ENCODE results near the gene THBS2.

THBS2 gene

DNA sequence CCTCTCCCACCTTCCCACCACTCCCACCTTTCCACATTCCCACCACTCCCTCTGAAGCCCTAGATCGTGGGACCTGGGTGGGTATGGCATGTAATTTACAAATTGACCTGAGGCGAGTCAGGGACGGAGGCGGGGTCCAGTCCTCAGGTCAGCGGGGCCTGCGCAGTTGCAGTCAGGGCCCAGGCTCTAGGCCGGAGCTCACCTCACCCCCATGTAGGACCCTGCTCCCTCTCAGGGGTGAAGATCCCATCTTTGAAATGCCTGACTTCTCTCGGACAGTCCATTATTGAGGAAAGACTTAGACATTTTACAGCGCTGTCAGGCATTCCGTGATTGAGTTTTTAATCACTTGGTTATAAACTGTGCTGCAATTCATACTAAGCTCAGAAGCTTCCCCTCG, 10.5 kb downstream of the THBS2 start:
- no peaks in the 10 kb centered on the region for H3K36me3 ChIP-seq (ENCODE audit: low read depth)

GRCh38 chr6:169241688-169242350, 11.8 kb downstream of the THBS2 start:
- TF ChIP-seq, protein P1, sequence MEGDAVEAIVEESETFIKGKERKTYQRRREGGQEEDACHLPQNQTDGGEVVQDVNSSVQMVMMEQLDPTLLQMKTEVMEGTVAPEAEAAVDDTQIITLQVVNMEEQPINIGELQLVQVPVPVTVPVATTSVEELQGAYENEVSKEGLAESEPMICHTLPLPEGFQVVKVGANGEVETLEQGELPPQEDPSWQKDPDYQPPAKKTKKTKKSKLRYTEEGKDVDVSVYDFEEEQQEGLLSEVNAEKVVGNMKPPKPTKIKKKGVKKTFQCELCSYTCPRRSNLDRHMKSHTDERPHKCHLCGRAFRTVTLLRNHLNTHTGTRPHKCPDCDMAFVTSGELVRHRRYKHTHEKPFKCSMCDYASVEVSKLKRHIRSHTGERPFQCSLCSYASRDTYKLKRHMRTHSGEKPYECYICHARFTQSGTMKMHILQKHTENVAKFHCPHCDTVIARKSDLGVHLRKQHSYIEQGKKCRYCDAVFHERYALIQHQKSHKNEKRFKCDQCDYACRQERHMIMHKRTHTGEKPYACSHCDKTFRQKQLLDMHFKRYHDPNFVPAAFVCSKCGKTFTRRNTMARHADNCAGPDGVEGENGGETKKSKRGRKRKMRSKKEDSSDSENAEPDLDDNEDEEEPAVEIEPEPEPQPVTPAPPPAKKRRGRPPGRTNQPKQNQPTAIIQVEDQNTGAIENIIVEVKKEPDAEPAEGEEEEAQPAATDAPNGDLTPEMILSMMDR (IDR thresholded peaks at IDR 0.05; ENCODE audit: poor library complexity, severe bottlenecking), result no peak
- H3K4me3 ChIP-seq (ENCODE audit: severe bottlenecking), result no peak overlapping the region
- H3K27ac ChIP-seq (ENCODE audit: poor library complexity, severe bottlenecking), result no peak overlapping the region
- no peak for DNase-seq (ENCODE audit: low spot score)
- H3K27me3 ChIP-seq (ENCODE audit: insufficient read depth, poor library complexity, severe bottlenecking), result no peaks in the 10 kb centered on the region
- no peaks in the 10 kb centered on the region for H3K4me1 ChIP-seq (ENCODE audit: insufficient read depth, poor library complexity, severe bottlenecking)
- H3K36me3 ChIP-seq (ENCODE audit: low read depth), result no peaks in the 10 kb centered on the region
- no peak for ATAC-seq (ENCODE audit: low read depth)
- H3K9me3 ChIP-seq (ENCODE audit: severe bottlenecking), result no peaks in the 10 kb centered on the region

More for the DNA sequence above, 10.5 kb downstream of the THBS2 start:
- Histone ChIP-seq H3K27me3 (ENCODE audit: insufficient read depth, poor library complexity, severe bottlenecking) (no peaks in the 10 kb centered on the region), H3K4me1 (ENCODE audit: insufficient read depth, poor library complexity, severe bottlenecking) (no peaks in the 10 kb centered on the region), H3K4me3 (ENCODE audit: severe bottlenecking) (no peak overlapping the region), H3K9me3 (ENCODE audit: severe bottlenecking) (no peaks in the 10 kb centered on the region), H3K27ac (ENCODE audit: poor library complexity, severe bottlenecking) (no peak overlapping the region)
- ATAC-seq (ENCODE audit: low read depth) (no peak), DNase-seq (ENCODE audit: low spot score) (no peak)
- TF ChIP-seq, protein P1 (IDR thresholded peaks at IDR 0.05; ENCODE audit: poor library complexity, severe bottlenecking), result no peak

GRCh38 chr6:169240591-169241390, 12.9 kb downstream of the THBS2 start:
- TF ChIP-seq, protein P1 (IDR thresholded peaks at IDR 0.05; ENCODE audit: poor library complexity, severe bottlenecking), result no peak
- Histone ChIP-seq H3K4me1 (ENCODE audit: insufficient read depth, poor library complexity, severe bottlenecking) (no peaks in the 10 kb centered on the region), H3K36me3 (ENCODE audit: low read depth) (no peaks in the 10 kb centered on the region), H3K27ac (ENCODE audit: poor library complexity, severe bottlenecking) (no peak overlapping the region), H3K27me3 (ENCODE audit: insufficient read depth, poor library complexity, severe bottlenecking) (no peaks in the 10 kb centered on the region), H3K4me3 (ENCODE audit: severe bottlenecking) (no peak overlapping the region), H3K9me3 (ENCODE audit: severe bottlenecking) (no peaks in the 10 kb centered on the region)
- ATAC-seq (ENCODE audit: low read depth), result no peak
- no peak for DNase-seq (ENCODE audit: low spot score)

- DNase-seq (ENCODE audit: low spot score), result no peak
- Histone ChIP-seq H3K9me3 (ENCODE audit: severe bottlenecking) (no peaks in the 10 kb centered on the region), H3K4me3 (ENCODE audit: severe bottlenecking) (no peak overlapping the region), H3K27me3 (ENCODE audit: insufficient read depth, poor library complexity, severe bottlenecking) (no peaks in the 10 kb centered on the region), H3K27ac (ENCODE audit: poor library complexity, severe bottlenecking) (no peak overlapping the region), H3K36me3 (ENCODE audit: low read depth) (no peaks in the 10 kb centered on the region), H3K4me1 (ENCODE audit: insufficient read depth, poor library complexity, severe bottlenecking) (no peaks in the 10 kb centered on the region)
- TF ChIP-seq, protein P1 (IDR thresholded peaks at IDR 0.05; ENCODE audit: poor library complexity, severe bottlenecking), result no peak
- ATAC-seq (ENCODE audit: low read depth), result no peak
Measured at GRCh38 chr6:169240125-169240524, 13.5 kb downstream of the THBS2 start.

- no peak for DNase-seq (ENCODE audit: low spot score)
- no peak for ATAC-seq (ENCODE audit: low read depth)
- H3K36me3 ChIP-seq (ENCODE audit: low read depth), result no peaks in the 10 kb centered on the region
- H3K4me1 ChIP-seq (ENCODE audit: insufficient read depth, poor library complexity, severe bottlenecking), result no peaks in the 10 kb centered on the region
- H3K9me3 ChIP-seq (ENCODE audit: severe bottlenecking), result no peaks in the 10 kb centered on the region
- H3K27ac ChIP-seq (ENCODE audit: poor library complexity, severe bottlenecking), result no peak overlapping the region
- H3K27me3 ChIP-seq (ENCODE audit: insufficient read depth, poor library complexity, severe bottlenecking), result no peaks in the 10 kb centered on the region
- H3K4me3 ChIP-seq (ENCODE audit: severe bottlenecking), result no peak overlapping the region
- TF ChIP-seq, protein P1 (IDR thresholded peaks at IDR 0.05; ENCODE audit: poor library complexity, severe bottlenecking), result no peak
Measured at GRCh38 chr6:169239181-169239580, 14.5 kb downstream of the THBS2 start.

Measured in RWPE2 (cell line).